ENCODE measurements around the gene NF1. TPM values are rescaled to one million over a fixed set of nuclear protein-coding genes. Genes with fewer than 3 reads are reported as not detected.
"Not testable (repeated sequence)": the region's sequence is repeated elsewhere in the genome, so short reads cannot be mapped to it uniquely, and the experiment has no call there.

NF1 gene, protein sequence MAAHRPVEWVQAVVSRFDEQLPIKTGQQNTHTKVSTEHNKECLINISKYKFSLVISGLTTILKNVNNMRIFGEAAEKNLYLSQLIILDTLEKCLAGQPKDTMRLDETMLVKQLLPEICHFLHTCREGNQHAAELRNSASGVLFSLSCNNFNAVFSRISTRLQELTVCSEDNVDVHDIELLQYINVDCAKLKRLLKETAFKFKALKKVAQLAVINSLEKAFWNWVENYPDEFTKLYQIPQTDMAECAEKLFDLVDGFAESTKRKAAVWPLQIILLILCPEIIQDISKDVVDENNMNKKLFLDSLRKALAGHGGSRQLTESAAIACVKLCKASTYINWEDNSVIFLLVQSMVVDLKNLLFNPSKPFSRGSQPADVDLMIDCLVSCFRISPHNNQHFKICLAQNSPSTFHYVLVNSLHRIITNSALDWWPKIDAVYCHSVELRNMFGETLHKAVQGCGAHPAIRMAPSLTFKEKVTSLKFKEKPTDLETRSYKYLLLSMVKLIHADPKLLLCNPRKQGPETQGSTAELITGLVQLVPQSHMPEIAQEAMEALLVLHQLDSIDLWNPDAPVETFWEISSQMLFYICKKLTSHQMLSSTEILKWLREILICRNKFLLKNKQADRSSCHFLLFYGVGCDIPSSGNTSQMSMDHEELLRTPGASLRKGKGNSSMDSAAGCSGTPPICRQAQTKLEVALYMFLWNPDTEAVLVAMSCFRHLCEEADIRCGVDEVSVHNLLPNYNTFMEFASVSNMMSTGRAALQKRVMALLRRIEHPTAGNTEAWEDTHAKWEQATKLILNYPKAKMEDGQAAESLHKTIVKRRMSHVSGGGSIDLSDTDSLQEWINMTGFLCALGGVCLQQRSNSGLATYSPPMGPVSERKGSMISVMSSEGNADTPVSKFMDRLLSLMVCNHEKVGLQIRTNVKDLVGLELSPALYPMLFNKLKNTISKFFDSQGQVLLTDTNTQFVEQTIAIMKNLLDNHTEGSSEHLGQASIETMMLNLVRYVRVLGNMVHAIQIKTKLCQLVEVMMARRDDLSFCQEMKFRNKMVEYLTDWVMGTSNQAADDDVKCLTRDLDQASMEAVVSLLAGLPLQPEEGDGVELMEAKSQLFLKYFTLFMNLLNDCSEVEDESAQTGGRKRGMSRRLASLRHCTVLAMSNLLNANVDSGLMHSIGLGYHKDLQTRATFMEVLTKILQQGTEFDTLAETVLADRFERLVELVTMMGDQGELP (N-terminal part only)
- 12.4 and 20.3 TPM in 2 replicates for total RNA-seq (2014; rRNA removed; shearing (Covaris generic); ENCODE audit: low replicate concordance)

DNA sequence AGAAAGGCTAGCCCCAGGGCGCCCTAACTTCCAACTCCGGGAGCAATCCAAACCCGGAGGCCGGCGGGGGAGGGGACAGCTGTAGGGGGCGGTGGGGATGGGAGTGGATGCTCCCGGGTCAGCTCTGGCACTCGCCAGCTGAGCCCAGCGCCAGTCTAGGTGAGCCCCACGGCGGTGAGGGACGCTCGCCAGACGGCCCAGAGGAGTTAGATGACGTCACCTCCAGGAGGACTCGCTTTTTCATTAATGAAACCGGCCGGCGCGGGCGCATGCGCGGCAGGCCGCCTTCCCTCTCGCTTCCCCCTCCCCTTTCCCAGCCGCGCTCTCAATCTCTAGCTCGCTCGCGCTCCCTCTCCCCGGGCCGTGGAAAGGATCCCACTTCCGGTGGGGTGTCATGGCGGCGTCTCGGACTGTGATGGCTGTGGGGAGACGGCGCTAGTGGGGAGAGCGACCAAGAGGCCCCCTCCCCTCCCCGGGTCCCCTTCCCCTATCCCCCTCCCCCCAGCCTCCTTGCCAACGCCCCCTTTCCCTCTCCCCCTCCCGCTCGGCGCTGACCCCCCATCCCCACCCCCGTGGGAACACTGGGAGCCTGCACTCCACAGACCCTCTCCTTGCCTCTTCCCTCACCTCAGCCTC is at the start of gene NF1:
Gene NF1 (plus strand): TSS at position 378 of the 636 bp plus-strand sequence. CDS start 333 bp downstream, outside the sequence.
- Histone ChIP-seq H3K27me3 (no peaks in the 10 kb centered on the region), H3K9me3 (no peaks in the 10 kb centered on the region), H3K4me3 (peak within 1 kb of the TSS; percentile 97), H3K36me3 (0 out of 2 replicates have a peak, but pooled peaks cover 3% of the 10 kb centered on the region)
- DNase-seq: peak; percentile 96

DNA sequence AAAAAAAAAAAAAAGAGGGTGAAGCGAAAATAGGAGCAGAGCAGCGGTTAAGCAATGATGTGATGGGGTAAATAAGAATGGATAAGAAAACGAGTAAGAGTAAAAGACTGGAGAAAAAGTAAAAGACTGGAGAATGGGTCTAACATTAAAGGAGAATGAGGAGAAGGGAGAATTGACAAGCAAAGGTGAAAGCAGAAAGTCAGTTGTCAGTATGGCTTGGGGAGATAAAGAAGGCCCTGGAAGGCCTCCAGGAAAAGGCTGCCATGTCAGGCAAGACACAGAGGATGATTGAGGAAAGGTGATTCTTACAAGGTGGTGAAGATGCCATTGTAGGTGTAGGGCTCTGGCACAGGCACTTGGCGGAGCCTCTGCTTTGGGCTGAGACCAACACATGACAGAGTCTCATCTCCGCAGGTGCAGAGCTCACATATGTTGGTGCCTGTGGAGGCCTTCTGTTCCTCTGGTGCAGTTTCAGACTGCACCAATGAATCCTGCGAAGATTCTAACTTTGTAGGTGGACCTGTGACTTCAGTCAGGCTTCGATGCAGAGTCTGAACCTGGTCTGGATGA is 47.8 kb upstream of the NF1 start:
- H3K36me3 ChIP-seq, H3K27me3 ChIP-seq, H3K9me3 ChIP-seq, DNase-seq, H3K4me3 ChIP-seq: not testable (repeated sequence)

DNA sequence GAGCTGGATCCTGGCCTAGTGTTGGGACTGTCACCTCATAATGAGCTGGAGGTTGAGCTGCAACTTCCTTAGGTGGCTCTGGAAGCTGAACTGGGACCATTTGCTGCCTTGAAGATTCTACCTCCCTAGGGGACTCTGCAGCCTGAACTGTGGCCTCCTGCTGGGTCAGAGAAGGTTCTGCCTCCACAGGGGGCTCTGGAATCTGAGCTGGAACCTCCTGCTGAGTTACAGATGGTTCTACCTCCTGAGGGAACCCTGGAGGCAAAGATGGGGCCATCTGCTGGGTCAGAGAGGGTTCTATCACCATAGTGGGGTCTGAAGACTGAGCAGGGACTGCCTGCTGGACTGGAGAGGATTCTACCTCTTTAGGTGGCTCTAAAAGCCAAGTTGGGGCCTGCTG is 46.6 kb upstream of the NF1 start:
- DNase-seq: no peak
- H3K27me3 ChIP-seq: no peaks in the 10 kb centered on the region
- H3K36me3 ChIP-seq: peaks cover 3% of the 10 kb centered on the region; the same call in 1 of the 2 replicates
- no peak overlapping the region for H3K4me3 ChIP-seq
- peaks cover 6% of the 10 kb centered on the region for H3K9me3 ChIP-seq

DNA sequence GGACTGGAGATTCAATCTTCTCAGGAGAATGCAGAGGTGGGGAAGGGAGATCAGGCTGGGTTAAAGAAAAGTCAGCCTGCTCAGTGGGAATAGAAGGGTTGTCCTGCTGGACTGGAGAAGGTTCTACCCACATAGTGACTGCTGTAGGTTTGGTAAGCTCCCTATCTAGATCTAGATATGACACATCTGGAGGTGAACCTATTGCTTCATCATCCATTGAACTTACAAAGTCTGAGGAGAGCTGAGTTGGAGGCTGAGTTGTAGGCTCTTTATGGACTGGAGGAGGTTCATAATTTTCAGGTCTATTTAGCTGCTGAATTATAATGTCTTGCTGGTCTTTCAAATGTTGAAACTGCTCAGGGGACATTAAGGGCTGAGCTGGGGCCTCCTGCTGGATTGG is 46.0 kb upstream of the NF1 start:
- Histone ChIP-seq H3K4me3 (no peak overlapping the region), H3K27me3 (no peaks in the 10 kb centered on the region), H3K36me3 (peaks cover 3% of the 10 kb centered on the region; the same call in 1 of the 2 replicates), H3K9me3 (peaks cover 6% of the 10 kb centered on the region)
- no peak for DNase-seq

DNA sequence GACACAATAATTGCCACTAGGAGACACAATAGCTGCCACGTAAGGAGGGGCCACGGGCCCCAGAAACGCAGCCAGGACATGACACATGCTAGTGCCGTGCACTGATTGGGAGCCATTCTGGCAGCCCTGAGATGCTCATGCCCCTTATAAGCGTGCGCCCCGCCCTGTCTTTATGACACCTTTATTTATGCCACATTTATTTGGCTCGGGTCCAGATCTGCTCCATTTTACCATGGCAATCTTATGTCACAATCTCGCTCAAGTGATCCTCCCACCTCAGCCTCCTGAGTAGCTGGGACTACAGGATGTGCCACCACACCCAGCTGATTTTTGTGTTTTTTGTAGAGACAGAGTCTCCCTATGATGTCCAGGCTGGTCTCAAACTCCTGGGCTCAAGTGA is 43.8 kb upstream of the NF1 start:
- Histone ChIP-seq H3K9me3 (peaks cover 6% of the 10 kb centered on the region), H3K36me3 (peaks cover 3% of the 10 kb centered on the region; the same call in 1 of the 2 replicates)
- no peak for DNase-seq

DNA sequence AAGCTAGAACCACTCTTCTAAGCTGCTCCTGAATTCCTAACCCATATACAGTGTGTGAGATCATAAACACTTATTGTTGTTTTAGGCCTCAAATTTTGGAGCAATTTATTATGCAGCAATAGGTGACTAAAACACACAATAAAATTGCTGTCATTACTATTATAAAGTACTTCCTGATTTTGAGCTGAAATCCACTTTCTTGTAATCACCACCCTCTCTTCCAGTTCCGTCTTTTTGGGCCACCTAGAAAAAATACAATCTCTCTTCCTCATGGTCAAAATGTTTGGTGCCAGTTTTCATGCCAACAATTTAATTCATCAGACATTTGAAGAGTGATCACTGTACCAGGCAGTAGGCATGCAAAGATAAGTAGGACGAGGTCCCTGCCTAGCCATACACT is 43.3 kb upstream of the NF1 start:
- Histone ChIP-seq H3K36me3 (peaks cover 3% of the 10 kb centered on the region; the same call in 1 of the 2 replicates), H3K27me3 (no peaks in the 10 kb centered on the region), H3K4me3 (no peak overlapping the region), H3K9me3 (peaks cover 6% of the 10 kb centered on the region)
- no peak for DNase-seq

More for the DNA sequence above, 43.8 kb upstream of the NF1 start:
- no peaks in the 10 kb centered on the region for H3K27me3 ChIP-seq
- no peak overlapping the region for H3K4me3 ChIP-seq

DNA sequence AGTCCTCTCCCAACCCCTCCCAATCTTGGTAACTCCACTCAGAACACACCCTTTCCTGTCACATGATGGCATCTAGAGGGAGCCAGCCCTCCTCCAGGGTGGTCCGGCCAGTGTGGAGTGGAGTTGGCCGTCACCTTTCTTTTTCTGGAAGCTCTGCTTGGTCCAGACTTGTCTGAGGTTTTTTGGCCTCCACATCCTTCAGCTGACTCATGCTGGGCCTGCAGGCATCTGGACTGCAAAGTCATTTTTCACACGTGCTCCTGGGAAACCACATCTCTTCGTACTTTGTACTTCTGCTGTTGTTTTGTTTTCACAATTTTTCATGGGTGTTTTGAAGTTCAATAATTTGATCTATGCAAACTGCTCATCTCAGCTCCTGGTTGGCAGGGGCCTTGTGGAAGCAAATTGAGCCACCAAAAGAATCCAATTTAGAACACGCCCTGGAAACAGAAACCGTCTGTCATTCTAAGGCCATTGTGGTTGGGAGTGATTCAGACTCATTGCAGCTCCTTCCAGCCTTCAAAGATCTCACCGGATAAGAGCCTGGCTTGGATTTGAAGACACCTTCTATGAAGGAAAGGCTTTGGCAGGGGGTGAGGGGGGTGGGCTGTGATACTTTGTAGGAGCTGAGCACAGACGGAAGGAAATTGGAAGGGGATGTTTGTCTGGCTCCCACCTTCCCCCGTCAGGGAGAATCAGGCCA is 42.4 kb upstream of the NF1 start:
- peak; percentile 98 for DNase-seq
- Histone ChIP-seq H3K27me3 (no peaks in the 10 kb centered on the region), H3K36me3 (peaks cover 3% of the 10 kb centered on the region; the same call in 1 of the 2 replicates), H3K4me3 (peak overlapping the region; percentile 10), H3K9me3 (peaks cover 6% of the 10 kb centered on the region)

DNA sequence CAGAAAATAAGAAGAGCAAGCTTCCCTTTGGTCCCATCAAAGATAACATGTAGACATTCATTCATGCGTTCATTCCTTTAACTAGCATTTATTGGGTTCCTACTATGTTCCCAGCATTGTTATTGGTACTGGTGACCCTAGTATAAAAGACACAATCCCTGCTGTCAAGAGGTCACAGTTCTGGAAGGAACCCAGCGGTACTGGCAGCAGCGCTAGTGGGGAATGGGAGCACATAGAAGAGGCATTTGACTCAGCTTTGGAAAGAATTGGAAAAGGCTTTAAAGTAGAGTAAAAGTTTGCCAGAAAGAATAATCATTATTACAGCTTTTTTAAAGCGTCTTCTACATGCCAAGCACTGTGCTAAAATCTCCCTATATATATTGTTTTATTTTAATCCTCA is 41.7 kb upstream of the NF1 start:
- Histone ChIP-seq H3K9me3 (peaks cover 6% of the 10 kb centered on the region), H3K27me3 (no peaks in the 10 kb centered on the region), H3K4me3 (peak overlapping the region; percentile 10; the same call in 1 of the 2 replicates), H3K36me3 (peaks cover 3% of the 10 kb centered on the region; the same call in 1 of the 2 replicates)
- DNase-seq: peak; percentile 76

DNA sequence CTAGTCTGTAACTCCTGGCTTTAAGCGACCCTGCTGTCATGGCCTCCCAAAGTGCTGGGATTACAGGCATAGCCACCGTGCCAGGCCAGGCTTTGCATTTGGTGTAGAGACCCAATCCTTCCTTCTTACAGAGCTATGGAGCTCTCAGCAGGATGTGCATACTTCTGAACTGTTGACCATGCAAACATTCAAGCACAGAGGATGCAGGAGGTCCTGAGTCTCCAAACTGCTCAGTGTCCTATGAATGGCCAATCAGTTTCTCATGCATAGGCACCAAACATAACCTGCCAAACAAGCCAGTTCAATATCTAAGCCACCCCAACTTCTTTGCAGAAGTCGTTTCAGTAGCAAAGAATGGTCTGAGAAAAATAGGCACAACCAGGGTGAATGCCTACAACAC is 40.0 kb upstream of the NF1 start:
- H3K9me3 ChIP-seq: peaks cover 6% of the 10 kb centered on the region
- no peak overlapping the region for H3K4me3 ChIP-seq
- H3K27me3 ChIP-seq: no peaks in the 10 kb centered on the region
- DNase-seq: no peak
- H3K36me3 ChIP-seq: peaks cover 3% of the 10 kb centered on the region; the same call in 1 of the 2 replicates

DNA sequence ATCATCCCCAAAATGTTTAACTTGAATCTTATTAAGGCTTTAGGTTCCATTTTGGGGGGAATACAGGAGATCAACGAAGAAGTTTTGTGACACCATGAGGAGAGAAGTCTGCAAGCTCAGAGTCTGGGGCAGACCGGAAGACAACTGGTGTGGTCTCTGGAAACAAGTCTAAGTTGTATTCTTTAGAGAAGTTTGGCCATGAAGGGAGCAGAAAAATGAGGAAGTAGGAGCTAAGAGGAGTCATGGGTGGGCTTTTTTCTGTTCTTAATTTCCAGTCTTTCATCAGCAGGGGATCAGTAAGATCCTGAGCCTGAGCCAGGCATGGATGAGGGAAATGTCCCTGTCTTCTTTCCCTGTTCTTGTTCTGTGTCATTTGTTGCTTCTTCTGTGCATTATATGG is 35.8 kb upstream of the NF1 start:
- H3K9me3 ChIP-seq: no peaks in the 10 kb centered on the region
- DNase-seq: no peak
- H3K4me3 ChIP-seq: no peak overlapping the region

DNA sequence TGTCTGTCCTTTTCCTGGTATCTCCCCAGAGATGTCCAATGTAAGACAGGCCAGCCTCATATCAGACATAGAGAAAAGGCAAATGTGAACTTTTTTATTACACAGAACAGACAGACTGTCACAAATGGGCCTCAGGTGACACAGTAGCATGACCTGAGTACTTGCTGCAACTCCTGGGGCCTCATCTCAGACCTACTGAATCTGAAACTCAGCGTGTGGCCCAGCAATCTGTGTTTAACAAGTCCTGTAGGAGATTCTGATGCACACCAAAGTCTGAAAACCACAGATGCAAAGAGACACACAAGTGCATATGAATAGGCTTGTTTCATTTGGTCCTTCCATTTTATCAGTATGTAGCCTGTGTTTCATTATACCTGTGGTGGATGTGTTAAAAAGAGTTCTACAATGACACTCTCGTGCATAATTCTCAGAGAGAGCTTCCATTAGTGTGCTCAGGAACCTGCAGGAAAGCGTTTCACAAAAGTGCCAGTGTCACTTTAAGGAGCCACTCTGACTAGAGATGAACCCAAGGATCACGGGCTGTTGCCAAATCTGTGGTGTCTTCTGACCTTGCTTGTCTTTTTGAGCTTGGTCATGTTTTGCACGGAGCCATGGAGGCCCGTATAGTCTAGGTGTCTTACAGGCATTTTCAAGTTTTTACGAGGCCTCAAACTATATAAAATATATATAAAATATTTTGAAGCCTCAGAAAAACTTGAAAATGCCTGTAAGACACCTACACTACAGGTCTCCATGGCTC is 33.8 kb upstream of the NF1 start:
- Histone ChIP-seq H3K36me3 (no peaks in the 10 kb centered on the region), H3K4me3 (no peak overlapping the region), H3K27me3 (no peaks in the 10 kb centered on the region), H3K9me3 (no peaks in the 10 kb centered on the region)
- DNase-seq: no peak

More for the DNA sequence above, 35.8 kb upstream of the NF1 start:
- Histone ChIP-seq H3K27me3 (no peaks in the 10 kb centered on the region), H3K36me3 (no peaks in the 10 kb centered on the region)

DNA sequence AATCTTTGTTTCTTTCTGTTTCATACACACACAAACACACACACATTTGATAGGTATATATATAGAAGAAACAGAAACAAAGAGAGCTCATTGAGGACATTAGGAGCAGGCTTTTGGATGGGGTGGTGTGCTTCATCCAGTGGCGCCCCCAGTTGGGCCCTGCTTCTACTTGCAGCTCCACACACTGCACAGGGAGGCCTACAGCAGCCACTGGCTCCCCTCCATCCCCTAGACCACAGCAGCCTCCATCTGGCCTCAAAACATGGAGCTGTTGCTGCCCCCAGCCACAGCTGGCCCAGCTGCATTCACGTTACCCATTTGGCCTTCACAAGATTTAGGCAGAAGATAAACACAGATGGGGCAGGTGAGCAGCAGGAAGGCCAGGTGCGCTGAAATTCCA is 33.1 kb upstream of the NF1 start:
- DNase-seq: peak; percentile 17
- H3K9me3 ChIP-seq: no peaks in the 10 kb centered on the region; the same call in 1 of the 2 replicates
- H3K27me3 ChIP-seq: no peaks in the 10 kb centered on the region
- H3K4me3 ChIP-seq: no peak overlapping the region
- no peaks in the 10 kb centered on the region for H3K36me3 ChIP-seq

DNA sequence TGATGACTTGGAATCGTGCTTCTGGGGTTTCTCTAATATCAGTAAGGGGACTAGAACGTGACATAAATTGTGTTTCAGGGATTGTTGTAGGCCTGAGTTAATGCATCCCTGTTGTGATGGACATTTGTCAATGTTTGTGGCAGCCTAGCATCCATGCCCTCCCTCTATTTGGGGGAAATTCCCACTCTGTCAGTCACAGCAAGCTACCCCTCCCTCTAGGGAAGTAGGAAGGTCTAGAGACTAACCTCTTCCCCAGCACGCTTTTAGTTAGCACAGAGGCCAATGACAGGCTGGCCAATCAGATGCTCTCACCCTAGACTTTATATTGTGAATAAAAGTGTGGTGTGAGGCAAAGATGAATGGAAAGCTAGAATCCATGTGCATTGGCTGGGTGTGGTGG is 32.4 kb upstream of the NF1 start:
- Histone ChIP-seq H3K36me3 (no peaks in the 10 kb centered on the region), H3K27me3 (no peaks in the 10 kb centered on the region), H3K9me3 (peaks cover 3% of the 10 kb centered on the region; the same call in 1 of the 2 replicates), H3K4me3 (no peak overlapping the region)
- DNase-seq: no peak

DNA sequence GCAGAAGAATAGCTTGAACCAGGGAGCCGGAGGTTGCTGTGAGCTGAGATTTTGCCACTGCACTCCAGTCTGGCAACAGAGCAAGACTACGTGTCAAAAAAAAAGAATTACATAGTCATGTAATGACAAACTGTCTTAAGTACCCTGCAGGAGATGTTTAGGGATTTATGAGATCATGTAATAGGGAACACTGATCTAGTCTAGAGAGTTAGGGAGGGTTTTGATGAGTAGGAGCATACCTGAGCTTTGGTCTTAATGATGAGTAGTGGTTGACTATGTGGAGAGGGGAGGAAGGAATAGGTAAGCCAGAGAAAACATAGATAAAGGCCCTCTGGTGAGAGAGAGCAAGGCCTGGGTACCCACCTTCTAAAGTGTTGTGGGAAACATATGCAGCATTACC is 30.1 kb upstream of the NF1 start:
- no peak for DNase-seq
- H3K4me3 ChIP-seq: no peak overlapping the region
- peaks cover 3% of the 10 kb centered on the region; the same call in 1 of the 2 replicates for H3K9me3 ChIP-seq
- H3K36me3 ChIP-seq: no peaks in the 10 kb centered on the region
- no peaks in the 10 kb centered on the region for H3K27me3 ChIP-seq

Measured in MG63 (cell line).